ENCODE data around the gene IFITM1. TPM values are rescaled to one million over a fixed set of nuclear protein-coding genes. Genes with fewer than 3 reads are reported as not detected.

The IFITM1 gene
- polyA plus RNA-seq, 1 experiment: 660 TPM

DNA sequence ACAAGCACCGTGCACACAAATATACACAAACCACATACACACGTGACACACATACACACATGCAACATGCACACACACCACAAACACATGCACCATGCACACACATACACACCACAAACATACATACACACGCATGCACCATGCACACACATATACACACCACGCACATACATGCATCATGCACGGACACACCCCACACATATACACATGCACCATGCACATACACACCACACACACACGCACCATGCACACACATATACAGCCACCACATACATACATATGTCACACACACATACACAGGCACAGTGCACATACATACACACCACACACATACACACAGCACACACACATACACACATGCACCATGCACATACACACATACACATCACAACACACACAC, 42.8 kb downstream of the IFITM1 start:
- Histone ChIP-seq H3K36me3 (ENCODE audit: control insufficient read depth, insufficient read depth, low read length) (no peaks in the 10 kb centered on the region), H3K27me3 (ENCODE audit: control insufficient read depth, insufficient read depth, low read length) (no peaks in the 10 kb centered on the region; the same call in 1 of the 2 replicates), H3K4me3 (ENCODE audit: low read depth, low read length) (no peak overlapping the region)
- ChIA-PET CTCF (interaction anchor here (1.0 to 3.7 kb wide), 3 partner anchors 41 to 51 kb away, joined by 3 to 30 read pairs (median 7); no protein-coding TSS in a partner anchor), POLR2A (interaction anchor here (0.5 to 0.9 kb wide), 2 partner anchors 44 to 383 kb away, joined by 6 to 12 read pairs; no protein-coding TSS in a partner anchor)
- DNase-seq (ENCODE audit: low read depth): no peak
- TF ChIP-seq, protein P1, sequence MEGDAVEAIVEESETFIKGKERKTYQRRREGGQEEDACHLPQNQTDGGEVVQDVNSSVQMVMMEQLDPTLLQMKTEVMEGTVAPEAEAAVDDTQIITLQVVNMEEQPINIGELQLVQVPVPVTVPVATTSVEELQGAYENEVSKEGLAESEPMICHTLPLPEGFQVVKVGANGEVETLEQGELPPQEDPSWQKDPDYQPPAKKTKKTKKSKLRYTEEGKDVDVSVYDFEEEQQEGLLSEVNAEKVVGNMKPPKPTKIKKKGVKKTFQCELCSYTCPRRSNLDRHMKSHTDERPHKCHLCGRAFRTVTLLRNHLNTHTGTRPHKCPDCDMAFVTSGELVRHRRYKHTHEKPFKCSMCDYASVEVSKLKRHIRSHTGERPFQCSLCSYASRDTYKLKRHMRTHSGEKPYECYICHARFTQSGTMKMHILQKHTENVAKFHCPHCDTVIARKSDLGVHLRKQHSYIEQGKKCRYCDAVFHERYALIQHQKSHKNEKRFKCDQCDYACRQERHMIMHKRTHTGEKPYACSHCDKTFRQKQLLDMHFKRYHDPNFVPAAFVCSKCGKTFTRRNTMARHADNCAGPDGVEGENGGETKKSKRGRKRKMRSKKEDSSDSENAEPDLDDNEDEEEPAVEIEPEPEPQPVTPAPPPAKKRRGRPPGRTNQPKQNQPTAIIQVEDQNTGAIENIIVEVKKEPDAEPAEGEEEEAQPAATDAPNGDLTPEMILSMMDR (IDR thresholded peaks at IDR 0.05; ENCODE audit: insufficient read depth, low read depth, low read length): no peak

DNA sequence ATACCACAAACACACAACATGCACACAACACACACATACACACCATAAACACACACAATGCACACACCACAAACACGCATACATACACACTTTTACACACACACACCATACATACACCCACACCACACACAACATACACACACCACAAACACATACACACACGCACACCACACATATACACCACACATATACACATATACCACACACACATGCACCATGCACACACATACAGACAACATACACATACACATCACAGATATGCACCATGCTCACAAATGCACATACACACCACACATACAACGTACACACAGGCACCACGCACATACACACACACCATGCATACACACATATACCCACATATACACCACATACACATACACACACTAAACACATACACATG, 43.7 kb downstream of the IFITM1 start:
- CTCF ChIA-PET: interaction anchor here (3.6 kb wide), 1 partner anchor 52 kb away, joined by 15 read pairs; no protein-coding TSS in a partner anchor
- POLR2A ChIA-PET: no interaction called here
- DNase-seq (ENCODE audit: low read depth): no peak
- H3K27me3 ChIP-seq (ENCODE audit: control insufficient read depth, insufficient read depth, low read length): no peaks in the 10 kb centered on the region; the same call in 1 of the 2 replicates
- TF ChIP-seq, protein P1 (IDR thresholded peaks at IDR 0.05; ENCODE audit: insufficient read depth, low read depth, low read length): no peak
- no peaks in the 10 kb centered on the region for H3K36me3 ChIP-seq (ENCODE audit: control insufficient read depth, insufficient read depth, low read length)
- no peak overlapping the region for H3K4me3 ChIP-seq (ENCODE audit: low read depth, low read length)

DNA sequence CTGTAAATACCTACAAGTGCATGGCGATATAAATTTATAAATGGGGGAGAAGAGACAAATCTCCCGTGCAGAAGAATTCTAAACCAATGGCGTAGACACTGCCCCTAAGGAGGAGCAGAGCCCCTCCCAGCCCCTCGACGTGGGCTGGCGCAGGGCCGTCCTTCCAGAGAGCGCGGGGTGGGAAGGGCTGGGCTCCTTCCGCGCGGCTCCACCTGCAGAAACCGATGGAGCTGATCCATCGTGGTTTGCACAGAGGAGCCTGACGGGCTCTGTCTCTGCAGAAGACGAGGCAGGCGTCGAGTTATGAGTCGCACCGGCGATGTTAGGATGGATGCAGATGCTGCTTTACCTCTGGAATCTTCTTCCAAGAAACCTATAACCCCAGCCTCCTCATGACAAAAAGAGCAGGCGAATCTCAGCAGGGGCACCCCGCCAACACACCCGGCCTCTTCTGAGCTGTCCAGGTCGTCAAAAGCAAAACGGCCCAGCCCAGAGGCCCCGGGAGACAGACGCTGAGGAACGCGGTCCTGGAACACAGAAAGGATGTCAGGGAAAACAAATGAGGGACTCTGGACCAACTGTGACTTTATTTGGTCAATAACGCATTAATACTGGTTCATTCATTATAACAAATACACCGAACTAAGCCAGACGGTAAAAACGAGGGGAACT, 44.4 kb downstream of the IFITM1 start:
- H3K36me3 ChIP-seq (ENCODE audit: control insufficient read depth, insufficient read depth, low read length): no peaks in the 10 kb centered on the region
- no peak for DNase-seq (ENCODE audit: low read depth)
- no peak overlapping the region for H3K4me3 ChIP-seq (ENCODE audit: low read depth, low read length)
- TF ChIP-seq, protein P1 (IDR thresholded peaks at IDR 0.05; ENCODE audit: insufficient read depth, low read depth, low read length): no peak
- ChIA-PET CTCF (interaction anchor here (3.6 kb wide), 1 partner anchor 53 kb away, joined by 15 read pairs; no protein-coding TSS in a partner anchor), POLR2A (no interaction called here)
- H3K27me3 ChIP-seq (ENCODE audit: control insufficient read depth, insufficient read depth, low read length): peaks cover 1% of the 10 kb centered on the region; the same call in 1 of the 2 replicates

DNA sequence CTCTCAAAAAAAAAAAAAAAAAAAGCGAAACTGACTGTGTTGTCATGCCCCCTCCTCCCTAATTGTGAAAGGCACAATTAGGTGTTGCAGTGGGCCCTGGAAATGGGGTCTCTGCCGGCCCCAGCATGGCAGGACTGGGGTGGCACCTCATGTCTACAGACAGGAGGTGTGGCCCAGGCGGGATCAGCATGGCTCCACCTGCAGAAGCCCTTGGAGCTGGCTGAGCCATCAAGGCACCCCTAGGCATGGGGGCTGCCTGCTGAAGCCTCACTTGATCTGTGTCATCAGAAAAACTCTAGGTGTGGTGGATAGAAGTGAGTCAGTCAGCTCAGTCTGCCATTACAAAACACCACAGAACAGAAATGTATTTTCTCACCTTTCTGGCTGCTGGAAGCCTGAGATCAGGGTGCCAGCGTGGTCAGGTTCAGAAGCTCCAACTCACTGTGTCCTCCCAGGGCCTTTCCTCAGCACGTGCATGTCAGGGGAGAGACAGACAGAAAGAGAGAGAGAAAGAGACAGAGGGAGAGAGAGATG, 45.4 kb downstream of the IFITM1 start:
- no peak for DNase-seq (ENCODE audit: low read depth)

More for the DNA sequence above, 45.4 kb downstream of the IFITM1 start:
- TF ChIP-seq, protein P1 (IDR thresholded peaks at IDR 0.05; ENCODE audit: insufficient read depth, low read depth, low read length): no peak
- ChIA-PET POLR2A (no interaction called here), CTCF (interaction anchor here (1.6 to 3.6 kb wide), 2 partner anchors 54 to 108 kb away, joined by 3 to 15 read pairs; no protein-coding TSS in a partner anchor)
- Histone ChIP-seq H3K36me3 (ENCODE audit: control insufficient read depth, insufficient read depth, low read length) (no peaks in the 10 kb centered on the region), H3K4me3 (ENCODE audit: low read depth, low read length) (no peak overlapping the region), H3K27me3 (ENCODE audit: control insufficient read depth, insufficient read depth, low read length) (peaks cover 5% of the 10 kb centered on the region; the same call in 1 of the 2 replicates)

Measured in BJ (cell line).